Sciatic nerve (tissue), 1 donor: ENCODE results near the gene KLC3. TPM values are rescaled to one million over a fixed set of nuclear protein-coding genes. Genes with fewer than 3 reads are reported as not detected.

Source experiments
- total RNA-seq: library from RNA; stranded (reverse); fragmentation: NEBNext Ultra II Directional; extraction: Animal tissue kit (Norgen Biotek cat#: 25700); gene quantifications from one replicate; pipeline ENCODE4 v1.2.1, GENCODE V29; 2021
- donor health status: DM: no; HTN: no; CAD: no.

KLC3 gene
- total RNA-seq, 1 donor from 2014 or later = not detected

Other genes with a start within 250 kb of the KLC3 start
- 19.3 TPM for gene PPP1R37, start 247.6 kb upstream of the KLC3 start, total RNA-seq
- not detected for gene NKPD1, start 179.8 kb upstream of the KLC3 start, total RNA-seq
- 20.8 TPM for gene TRAPPC6A, start 162.5 kb upstream of the KLC3 start, total RNA-seq
- 13.0 TPM for gene BLOC1S3, start 162.0 kb upstream of the KLC3 start, total RNA-seq
- gene EXOC3L2, start 95.3 kb upstream of the KLC3 start, total RNA-seq = 4.9 TPM
- gene MARK4, start 89.5 kb upstream of the KLC3 start, total RNA-seq = 37.5 TPM
- not detected for gene CKM, start 17.9 kb upstream of the KLC3 start, total RNA-seq
- gene ERCC2, start 29.8 kb downstream of the KLC3 start, total RNA-seq = 17.7 TPM
- 20.7 TPM for gene PPP1R13L, start 64.3 kb downstream of the KLC3 start, total RNA-seq
- gene POLR1G, start 65.9 kb downstream of the KLC3 start, total RNA-seq = 2.3 TPM
- gene ERCC1, start 83.2 kb downstream of the KLC3 start, total RNA-seq = 58.6 TPM
- 3.7 TPM for gene FOSB, start 127.2 kb downstream of the KLC3 start, total RNA-seq
- 4.0 TPM for gene RTN2, start 156.3 kb downstream of the KLC3 start, total RNA-seq
- gene PPM1N, start 157.7 kb downstream of the KLC3 start, total RNA-seq = 1.8 TPM
- 72.1 TPM for gene VASP, start 166.7 kb downstream of the KLC3 start, total RNA-seq
- gene OPA3, start 244.1 kb downstream of the KLC3 start, total RNA-seq = 10.7 TPM